Ascending aorta (tissue), 2 donors: ENCODE measurements around the gene C4orf50. TPM values are rescaled to one million over a fixed set of nuclear protein-coding genes. Genes with fewer than 3 reads are reported as not detected.
"Not testable (repeated sequence)": the region's sequence is repeated elsewhere in the genome, so short reads cannot be mapped to it uniquely, and the experiment has no call there.

Experiments
- DNase-seq, 2 donors: peaks; one replicate each; pipeline ENCODE4 v3.0.0-alpha.2; 2019; ENCODE audit warnings: low spot score in 2 of 2
- H3K27ac ChIP-seq, 2 donors: fragments of 200-600 bp; sonication (generic); one replicate each; pipeline ENCODE4 v1.5.1; 2016 to 2017; ENCODE audit warnings: mild to moderate bottlenecking in 1 of 2
- H3K27me3 ChIP-seq: fragments of 200-600 bp; sonication (generic); one replicate; pipeline ENCODE4 v1.5.1; 2017
- H3K36me3 ChIP-seq, 2 donors: fragments of 200-600 bp; sonication (generic); one replicate each; pipeline ENCODE4 v1.5.1; 2016
- H3K4me1 ChIP-seq, 2 donors: fragments of 200-600 bp; sonication (generic); one replicate each; pipeline ENCODE4 v1.5.1; 2016 to 2017; ENCODE audit warnings: mild to moderate bottlenecking in 1 of 2
- H3K4me3 ChIP-seq, 2 donors: fragments of 200-600 bp; sonication (generic); one replicate each; pipeline ENCODE4 v1.5.1; 2016 to 2017; ENCODE audit warnings: mild to moderate bottlenecking in 1 of 2
- H3K9me3 ChIP-seq, 2 donors: fragments of 200-600 bp; sonication (generic); one replicate each; pipeline ENCODE4 v1.5.1; 2016
- CTCF ChIP-seq, 3 experiments: fragments of 200-600 bp in 2 of 3; fragments of 450-650 bp in 1 of 3; sonication (generic) in 2 of 3; IDR thresholded peaks; one replicate each; pipeline ENCODE4 v1.5.1; 2016 to 2019; ENCODE audit warnings: antibody characterized with exemption in 3 of 3, mild to moderate bottlenecking in 1 of 3, moderate library complexity in 1 of 3
- intact Hi-C: fragments of 100-400 bp; cut with DNase I; formaldehyde crosslinking; loops from one replicate; pipeline ENCODE4 v1.15.1; 2023
- total RNA-seq: library from RNA; depleted of rRNA; stranded (reverse); fragments of >200 nt; gene quantifications from one replicate; pipeline ENCODE4 v1.1.0, GENCODE V29; 2016

The C4orf50 gene
- total RNA-seq, 1 donor from 2014 or later = not detected

GRCh38 chr4:5865896-5866599 lies 152.2 kb downstream of the C4orf50 start:
- H3K4me1 ChIP-seq = no peaks in the 10 kb centered on the region
- no peaks in the 10 kb centered on the region for H3K9me3 ChIP-seq
- H3K4me3 ChIP-seq = no peak overlapping the region
- DNase-seq = no peak
- no peak overlapping the region for H3K27ac ChIP-seq
- intact Hi-C loops = no loop called here
- TF ChIP-seq CTCF (IDR thresholded peaks at IDR 0.05) = no peak
- no peaks in the 10 kb centered on the region for H3K36me3 ChIP-seq
- H3K27me3 ChIP-seq = no peaks in the 10 kb centered on the region

- Histone ChIP-seq H3K4me1 (no peaks in the 10 kb centered on the region), H3K27me3 (no peaks in the 10 kb centered on the region), H3K9me3 (no peaks in the 10 kb centered on the region), H3K36me3 (no peaks in the 10 kb centered on the region), H3K4me3 (no peak overlapping the region), H3K27ac (no peak overlapping the region)
- no peak for DNase-seq
- TF ChIP-seq CTCF (IDR thresholded peaks at IDR 0.05) = no peak
- intact Hi-C loops = no loop called here
Measured at GRCh38 chr4:5863461-5864113, 154.6 kb downstream of the C4orf50 start.

GRCh38 chr4:5858020-5858769 lies 160.0 kb downstream of the C4orf50 start:
- DNase-seq = no peak
- Histone ChIP-seq H3K4me1 (no peaks in the 10 kb centered on the region), H3K9me3 (no peaks in the 10 kb centered on the region), H3K27me3 (no peaks in the 10 kb centered on the region), H3K4me3 (no peak overlapping the region), H3K27ac (no peak overlapping the region), H3K36me3 (no peaks in the 10 kb centered on the region)
- TF ChIP-seq CTCF (IDR thresholded peaks at IDR 0.05) = no peak
- intact Hi-C loops = no loop called here

GRCh38 chr4:5857199-5857598 lies 161.0 kb downstream of the C4orf50 start:
- intact Hi-C loops = no loop called here
- TF ChIP-seq CTCF (IDR thresholded peaks at IDR 0.05) = no peak
- no peak overlapping the region for H3K4me3 ChIP-seq
- H3K27ac ChIP-seq = no peak overlapping the region
- no peaks in the 10 kb centered on the region for H3K9me3 ChIP-seq
- no peak for DNase-seq
- H3K36me3 ChIP-seq = no peaks in the 10 kb centered on the region
- H3K4me1 ChIP-seq = no peaks in the 10 kb centered on the region
- H3K27me3 ChIP-seq = no peaks in the 10 kb centered on the region

- H3K4me3 ChIP-seq, DNase-seq, H3K9me3 ChIP-seq, H3K36me3 ChIP-seq, H3K27ac ChIP-seq, H3K4me1 ChIP-seq, intact Hi-C loops, H3K27me3 ChIP-seq: not testable (repeated sequence)
Measured at GRCh38 chr4:5856362-5856761, 161.9 kb downstream of the C4orf50 start.

- no peak for TF ChIP-seq CTCF (IDR thresholded peaks at IDR 0.05)
Measured at GRCh38 chr4:5854929-5855328, 163.3 kb downstream of the C4orf50 start.

More at GRCh38 chr4:5854929-5855328, 163.3 kb downstream of the C4orf50 start:
- H3K36me3 ChIP-seq = no peaks in the 10 kb centered on the region
- H3K9me3 ChIP-seq = no peaks in the 10 kb centered on the region
- intact Hi-C loops = no loop called here
- H3K27me3 ChIP-seq = no peaks in the 10 kb centered on the region
- no peak overlapping the region for H3K27ac ChIP-seq
- no peak for DNase-seq
- H3K4me1 ChIP-seq = no peaks in the 10 kb centered on the region
- no peak overlapping the region for H3K4me3 ChIP-seq
